ENCODE measurements around the gene TEP1. TPM values are rescaled to one million over a fixed set of nuclear protein-coding genes. Genes with fewer than 3 reads are reported as not detected.

Gene TEP1
- polyA plus RNA-seq, 3 donors = 2.3 to 78.9 (median 7.1) TPM

GRCh38 chr14:20400589-20400964 lies 12.7 kb downstream of the TEP1 start:
- H3K36me3 ChIP-seq (replicated peaks in 1 of 2; ENCODE audit: control insufficient read depth in 1 of 2, insufficient read depth in 2 of 2, low read length in 2 of 2) = peaks cover 97 to 98% of the 10 kb centered on the region in 2 donors
- no peaks in the 10 kb centered on the region for H3K4me1 ChIP-seq (ENCODE audit: control insufficient read depth in 1 of 2, insufficient read depth in 2 of 2, low read length in 2 of 2)
- H3K79me2 ChIP-seq (ENCODE audit: insufficient read depth, low read length) = peaks cover 7% of the 10 kb centered on the region
- H3K27ac ChIP-seq (ENCODE audit: low read depth in 1 of 2, low read length in 2 of 2) = no peak overlapping the region
- TF ChIP-seq CTCF (IDR thresholded peaks at IDR 0.05) = no peak
- Mint-ChIP-seq H3K4me1 (peaks cover 4% of the 10 kb centered on the region), H3K36me3 (peaks cover 81 to 93% of the 10 kb centered on the region in 2 donors), H3K4me3 (no peak overlapping the region), H3K9me3 (no peaks in the 10 kb centered on the region), H3K27me3 (ENCODE audit: low read depth in 3 of 3) (no peaks in the 10 kb centered on the region), H3K27ac (peak overlapping the region in 3 of 7 donors; percentile 56 to 77 (median 68))
- H2AFZ ChIP-seq (ENCODE audit: insufficient read depth, low read depth, low read length, poor library complexity, severe bottlenecking) = no peak overlapping the region
- H4K20me1 ChIP-seq (ENCODE audit: insufficient read depth, low read length) = peaks cover 87% of the 10 kb centered on the region
- intact Hi-C loops (cut with micrococcal nuclease) = no loop called here
- WGBS (ENCODE audit: insufficient coverage) = no CpG with 5 or more reads among the region's 1 CpG
- DNase-seq = no peak
- no peaks in the 10 kb centered on the region for H3K9me3 ChIP-seq (replicated peaks in 1 of 2; ENCODE audit: control insufficient read depth in 1 of 2, insufficient read depth in 1 of 2, low read length in 2 of 2)
- no peak overlapping the region for H3K9ac ChIP-seq (ENCODE audit: insufficient read depth, low read length, poor library complexity, severe bottlenecking)
- no peak overlapping the region for H3K4me2 ChIP-seq (replicated peaks; ENCODE audit: extremely low read depth, low read length, poor library complexity, severe bottlenecking)
- H3K4me3 ChIP-seq (replicated peaks in 1 of 3; ENCODE audit: low read depth in 2 of 3, low read length in 3 of 3) = no peak overlapping the region
- no peaks in the 10 kb centered on the region for H3K27me3 ChIP-seq (ENCODE audit: control insufficient read depth in 2 of 2, insufficient read depth in 2 of 2, low read length in 2 of 2)

GRCh38 chr14:20397511-20397910 lies 15.8 kb downstream of the TEP1 start:
- no peak for TF ChIP-seq CTCF (IDR thresholded peaks at IDR 0.05)
- Histone ChIP-seq H4K20me1 (ENCODE audit: insufficient read depth, low read length) (peaks cover 72% of the 10 kb centered on the region), H3K9me3 (replicated peaks in 1 of 2; ENCODE audit: control insufficient read depth in 1 of 2, insufficient read depth in 1 of 2, low read length in 2 of 2) (no peaks in the 10 kb centered on the region), H3K4me1 (ENCODE audit: control insufficient read depth in 1 of 2, insufficient read depth in 2 of 2, low read length in 2 of 2) (no peaks in the 10 kb centered on the region), H3K27ac (ENCODE audit: low read depth in 1 of 2, low read length in 2 of 2) (no peak overlapping the region), H3K9ac (ENCODE audit: insufficient read depth, low read length, poor library complexity, severe bottlenecking) (no peak overlapping the region), H2AFZ (ENCODE audit: insufficient read depth, low read depth, low read length, poor library complexity, severe bottlenecking) (no peak overlapping the region), H3K79me2 (ENCODE audit: insufficient read depth, low read length) (no peaks in the 10 kb centered on the region), H3K36me3 (replicated peaks in 1 of 2; ENCODE audit: control insufficient read depth in 1 of 2, insufficient read depth in 2 of 2, low read length in 2 of 2) (peaks cover 93 to 95% of the 10 kb centered on the region in 2 donors), H3K4me3 (replicated peaks in 1 of 3; ENCODE audit: low read depth in 2 of 3, low read length in 3 of 3) (no peak overlapping the region), H3K27me3 (ENCODE audit: control insufficient read depth in 2 of 2, insufficient read depth in 2 of 2, low read length in 2 of 2) (no peaks in the 10 kb centered on the region), H3K4me2 (replicated peaks; ENCODE audit: extremely low read depth, low read length, poor library complexity, severe bottlenecking) (no peak overlapping the region)
- no peak for DNase-seq
- Mint-ChIP-seq H3K9me3 (no peaks in the 10 kb centered on the region), H3K27me3 (ENCODE audit: low read depth in 3 of 3) (no peaks in the 10 kb centered on the region), H3K4me1 (no peaks in the 10 kb centered on the region), H3K36me3 (peaks cover 74 to 93% of the 10 kb centered on the region in 2 donors), H3K27ac (peak overlapping the region in 2 of 7 donors; percentile 52 to 73), H3K4me3 (no peak overlapping the region)
- WGBS (ENCODE audit: insufficient coverage) = no CpG with 5 or more reads among the region's 3 CpGs
- intact Hi-C loops (cut with micrococcal nuclease) = no loop called here

All from CD14-positive monocyte (primary cell).